HEK293 (cell line): ENCODE measurements around the gene DOCK1.

ENCODE experiments used
- CTCF ChIA-PET: fragments of 350-600 bp; formaldehyde crosslinking; extraction: SDS; loops from one replicate; lab custom pipeline; 2021; ENCODE audit warnings: antibody characterized with exemption; lab: Yijun Ruan, JAX
- POLR2A ChIA-PET: fragments of 300-600 bp; formaldehyde crosslinking; extraction: SDS; loops from one replicate; lab custom pipeline; 2020; ENCODE audit warnings: antibody characterized with exemption, inconsistent platforms; lab: Yijun Ruan, JAX
- H3K27ac ChIP-seq: fragments of 200-500 bp; sonication (Bioruptor generic); 2 replicates; pipeline ENCODE4 v1.5.1; 2014; ENCODE audit warnings: low read depth, low read length, control low read depth, inconsistent platforms; ENCODE audit errors: extremely low read depth
- H3K36me3 ChIP-seq, 2 experiments: fragments of 200-500 bp in 1 of 2; sonication (Bioruptor generic) in 1 of 2; 1 replicate in 1 of 2; 2 replicates in 1 of 2; pipeline ENCODE4 v1.5.1; 2014 to 2017; ENCODE audit warnings: inconsistent platforms in 2 of 2, low read length in 2 of 2; ENCODE audit not compliant: control insufficient read depth in 2 of 2, insufficient read depth in 1 of 2
- H3K4me1 ChIP-seq: fragments of 200-500 bp; sonication (Bioruptor generic); 2 replicates; pipeline ENCODE4 v1.5.1; 2014; ENCODE audit warnings: mild to moderate bottlenecking, low read length, inconsistent platforms; ENCODE audit not compliant: control insufficient read depth, insufficient read depth
- H3K4me3 ChIP-seq: 2 replicates; pipeline ENCODE4 v1.5.1; 2011; ENCODE audit warnings: low read depth, mild to moderate bottlenecking, control low read depth, low read length, moderate library complexity
- H3K9me3 ChIP-seq: fragments of 200-500 bp; sonication (Bioruptor generic); 2 replicates; pipeline ENCODE4 v1.5.1; 2014; ENCODE audit warnings: low read depth, low read length, inconsistent platforms; ENCODE audit not compliant: control insufficient read depth, insufficient read depth
- GLIS1 ChIP-seq: fragments of 450-650 bp; formaldehyde crosslinking; IDR thresholded peaks from 2 replicates; pipeline ENCODE4 v1.5.1; 2016; ENCODE audit warnings: missing biosample characterization, missing genetic modification characterization
- SP7 ChIP-seq: fragments of 450-650 bp; formaldehyde crosslinking; IDR thresholded peaks from 2 replicates; pipeline ENCODE4 v1.5.1; 2016; ENCODE audit warnings: missing biosample characterization, missing genetic modification characterization
- ZBTB26 ChIP-seq: fragments of 450-650 bp; formaldehyde crosslinking; optimal IDR thresholded peaks from 2 replicates; pipeline ENCODE3; 2016; ENCODE audit warnings: missing biosample characterization, mild to moderate bottlenecking, missing genetic modification characterization
- ZBTB48 ChIP-seq: fragments of 450-650 bp; formaldehyde crosslinking; IDR thresholded peaks from 2 replicates; pipeline ENCODE4 v1.5.1; 2016; ENCODE audit warnings: missing biosample characterization, missing genetic modification characterization
- ZBTB6 ChIP-seq: fragments of 450-650 bp; formaldehyde crosslinking; IDR thresholded peaks from 2 replicates; pipeline ENCODE4 v1.5.1; 2017; ENCODE audit warnings: missing biosample characterization, missing genetic modification characterization
- ZNF155 ChIP-seq: fragments of 450-650 bp; formaldehyde crosslinking; IDR thresholded peaks from 2 replicates; pipeline ENCODE4 v1.5.1; 2016; ENCODE audit warnings: missing biosample characterization, missing genetic modification characterization
- ZNF18 ChIP-seq: fragments of 450-650 bp; formaldehyde crosslinking; IDR thresholded peaks from 2 replicates; pipeline ENCODE4 v1.5.1; 2016; ENCODE audit warnings: missing biosample characterization, missing genetic modification characterization
- ZNF214 ChIP-seq: fragments of 450-650 bp; formaldehyde crosslinking; IDR thresholded peaks from 2 replicates; pipeline ENCODE4 v1.5.1; 2017; ENCODE audit warnings: missing biosample characterization, mild to moderate bottlenecking, missing genetic modification characterization, borderline replicate concordance
- ZNF26 ChIP-seq: fragments of 450-650 bp; formaldehyde crosslinking; IDR thresholded peaks from 2 replicates; pipeline ENCODE4 v1.5.1; 2016; ENCODE audit warnings: missing biosample characterization, missing genetic modification characterization
- ZNF280D ChIP-seq: fragments of 450-650 bp; formaldehyde crosslinking; IDR thresholded peaks from 2 replicates; pipeline ENCODE4 v1.5.1; 2016; ENCODE audit warnings: missing biosample characterization, missing genetic modification characterization
- ZNF311 ChIP-seq: fragments of 450-650 bp; formaldehyde crosslinking; IDR thresholded peaks from 2 replicates; pipeline ENCODE4 v1.5.1; 2017; ENCODE audit warnings: missing biosample characterization, missing genetic modification characterization, borderline replicate concordance
- ZNF366 ChIP-seq: fragments of 450-650 bp; formaldehyde crosslinking; conservative IDR thresholded peaks from 2 replicates; pipeline ENCODE4 v1.5.1; 2016; ENCODE audit warnings: missing biosample characterization, missing genetic modification characterization
- ZNF433 ChIP-seq: fragments of 450-650 bp; formaldehyde crosslinking; IDR thresholded peaks from 2 replicates; pipeline ENCODE4 v1.5.1; 2016; ENCODE audit warnings: missing biosample characterization, missing genetic modification characterization, low read depth
- ZNF513 ChIP-seq: fragments of 450-650 bp; IDR thresholded peaks from 2 replicates; pipeline ENCODE4 v1.5.1; 2018; ENCODE audit warnings: missing biosample characterization, missing genetic modification characterization
- ZNF518A ChIP-seq: fragments of 450-650 bp; formaldehyde crosslinking; conservative IDR thresholded peaks from 2 replicates; pipeline ENCODE4 v1.5.1; 2016; ENCODE audit warnings: low read depth, missing biosample characterization, missing genetic modification characterization
- ZNF548 ChIP-seq: fragments of 450-650 bp; formaldehyde crosslinking; IDR thresholded peaks from 2 replicates; pipeline ENCODE4 v1.5.1; 2016; ENCODE audit warnings: missing biosample characterization, missing genetic modification characterization
- ZNF549 ChIP-seq: fragments of 450-650 bp; IDR thresholded peaks from 2 replicates; pipeline ENCODE4 v1.5.1; 2018; ENCODE audit warnings: missing biosample characterization, missing genetic modification characterization, mild to moderate bottlenecking, inconsistent platforms, moderate library complexity
- ZNF558 ChIP-seq: fragments of 450-650 bp; formaldehyde crosslinking; IDR thresholded peaks from 2 replicates; pipeline ENCODE4 v1.5.1; 2016; ENCODE audit warnings: missing biosample characterization, missing genetic modification characterization
- ZNF623 ChIP-seq: fragments of 450-650 bp; formaldehyde crosslinking; IDR thresholded peaks from 2 replicates; pipeline ENCODE4 v1.5.1; 2016; ENCODE audit warnings: missing biosample characterization, missing genetic modification characterization
- ZNF629 ChIP-seq: fragments of 450-650 bp; formaldehyde crosslinking; IDR thresholded peaks from 2 replicates; pipeline ENCODE4 v1.5.1; 2017; ENCODE audit warnings: missing biosample characterization, missing genetic modification characterization
- ZSCAN23 ChIP-seq: fragments of 450-650 bp; formaldehyde crosslinking; IDR thresholded peaks from 2 replicates; pipeline ENCODE4 v1.5.1; 2016; ENCODE audit warnings: missing biosample characterization, missing genetic modification characterization
- ZXDB ChIP-seq: fragments of 450-650 bp; formaldehyde crosslinking; IDR thresholded peaks from 2 replicates; pipeline ENCODE4 v1.5.1; 2016; ENCODE audit warnings: missing biosample characterization, missing genetic modification characterization

DOCK1 gene

GRCh38 chr10:127221281-127221680 is 316.1 kb downstream of the DOCK1 start (continued):
- TF ChIP-seq ZNF280D (tag by site-specific recombination) (no peak), ZBTB26 (tag by site-specific recombination) (no peak), ZNF629 (tag by site-specific recombination) (no peak), ZSCAN23 (no peak), ZNF558 (tag by site-specific recombination) (no peak), ZBTB48 (tag by site-specific recombination) (no peak), ZNF311 (no peak), ZNF433 (tag by site-specific recombination) (no peak), SP7 (tag by site-specific recombination) (no peak)

- Histone ChIP-seq H3K9me3 (no peaks in the 10 kb centered on the region), H3K4me1 (no peaks in the 10 kb centered on the region), H3K27ac (no peak overlapping the region), H3K36me3 (no peaks in the 10 kb centered on the region), H3K4me3 (no peak overlapping the region)
- ChIA-PET POLR2A (interaction anchor here (0.6 kb wide), 1 partner anchor 22 kb away, joined by 3 read pairs; no protein-coding TSS in a partner anchor), CTCF (interaction anchor here (0.6 kb wide), 1 partner anchor 17 kb away, joined by 3 read pairs; no protein-coding TSS in a partner anchor)
- no peak for TF ChIP-seq ZNF518A
- TF ChIP-seq ZBTB6 (tag by site-specific recombination): no peak
- TF ChIP-seq ZNF214 (tag by site-specific recombination): no peak
- no peak for TF ChIP-seq ZXDB (tag by site-specific recombination)
- no peak for TF ChIP-seq ZNF513
- TF ChIP-seq ZNF26 (tag by site-specific recombination): no peak
- TF ChIP-seq ZNF549 (tag by site-specific recombination): no peak
- TF ChIP-seq ZNF548 (tag by site-specific recombination): no peak
- TF ChIP-seq ZNF18 (tag by site-specific recombination): no peak
- no peak for TF ChIP-seq ZNF155 (tag by site-specific recombination)
- TF ChIP-seq GLIS1: no peak
- no peak for TF ChIP-seq ZNF366 (tag by site-specific recombination)
- TF ChIP-seq ZNF623 (tag by site-specific recombination): no peak
Observed at GRCh38 chr10:127227027-127227426, 321.8 kb downstream of the DOCK1 start.
